CD14-positive monocyte (primary cell): Measurements from ENCODE around the gene MAP2K5. TPM values are rescaled to one million over a fixed set of nuclear protein-coding genes. Genes with fewer than 3 reads are reported as not detected.

Experiments used
- DNase-seq, 3 donors: peaks; one replicate each; pipeline ENCODE4 v3.0.0-alpha.2; 2011 to 2022
- H2AFZ ChIP-seq: 2 replicates; pipeline ENCODE4 v1.6.0; 2012; ENCODE audit warnings: mild to moderate bottlenecking, low read depth, low read length, inconsistent platforms; ENCODE audit not compliant: insufficient read depth, poor library complexity, severe bottlenecking
- H3K27ac ChIP-seq, 2 donors: 1 replicate in 1 of 2; 2 replicates in 1 of 2; pipeline ENCODE4 v1.5.1; 2012 to 2013; ENCODE audit warnings: low read length in 2 of 2, control low read depth in 1 of 2, inconsistent platforms in 1 of 2, low read depth in 1 of 2, mild to moderate bottlenecking in 1 of 2
- H3K27me3 ChIP-seq, 2 donors: one replicate each; pipeline versions ENCODE4 v1.6.0 to v1.6.1; 2011 to 2013; ENCODE audit warnings: low read length in 2 of 2; ENCODE audit not compliant: control insufficient read depth in 2 of 2, insufficient read depth in 2 of 2
- H3K36me3 ChIP-seq, 2 donors: replicated peaks in 1 of 2; 1 replicate in 1 of 2; 2 replicates in 1 of 2; pipeline versions ENCODE4 v1.5.1 to v1.6.1; 2012 to 2013; ENCODE audit warnings: low read length in 2 of 2, control low read depth in 1 of 2, inconsistent platforms in 1 of 2, mild to moderate bottlenecking in 1 of 2; ENCODE audit not compliant: insufficient read depth in 2 of 2, control insufficient read depth in 1 of 2
- H3K4me1 ChIP-seq, 2 donors: 1 replicate in 1 of 2; 2 replicates in 1 of 2; pipeline versions ENCODE4 v1.5.1 to v1.6.1; 2012 to 2013; ENCODE audit warnings: low read length in 2 of 2, control low read depth in 1 of 2, inconsistent platforms in 1 of 2, mild to moderate bottlenecking in 1 of 2, moderate library complexity in 1 of 2; ENCODE audit not compliant: insufficient read depth in 2 of 2, control insufficient read depth in 1 of 2
- H3K4me2 ChIP-seq: replicated peaks from 2 replicates; pipeline ENCODE3; 2012; ENCODE audit warnings: low read length, moderate library complexity, mild to moderate bottlenecking; ENCODE audit not compliant: poor library complexity, severe bottlenecking; ENCODE audit errors: extremely low read depth
- H3K4me3 ChIP-seq, 3 experiments: fragments of 200-600 bp in 1 of 3; sonication (generic) in 1 of 3; replicated peaks in 1 of 3; 1 replicate in 2 of 3; 2 replicates in 1 of 3; pipeline ENCODE4 v1.5.1; 2011 to 2013; ENCODE audit warnings: low read length in 3 of 3, mild to moderate bottlenecking in 3 of 3, control low read depth in 2 of 3, low read depth in 2 of 3, inconsistent platforms in 1 of 3, moderate library complexity in 1 of 3
- H3K79me2 ChIP-seq: 2 replicates; pipeline ENCODE4 v1.6.0; 2012; ENCODE audit warnings: mild to moderate bottlenecking, control low read depth, inconsistent platforms, low read length, moderate library complexity; ENCODE audit not compliant: insufficient read depth
- H3K9ac ChIP-seq: 2 replicates; pipeline ENCODE4 v1.6.0; 2017; ENCODE audit warnings: low read length, mild to moderate bottlenecking; ENCODE audit not compliant: insufficient read depth, poor library complexity, severe bottlenecking
- H3K9me3 ChIP-seq, 2 donors: replicated peaks in 1 of 2; 1 replicate in 1 of 2; 2 replicates in 1 of 2; pipeline versions ENCODE4 v1.5.1 to v1.6.1; 2012 to 2013; ENCODE audit warnings: low read length in 2 of 2, control low read depth in 1 of 2; ENCODE audit not compliant: control insufficient read depth in 1 of 2, insufficient read depth in 1 of 2
- H4K20me1 ChIP-seq: 2 replicates; pipeline ENCODE4 v1.6.0; 2012; ENCODE audit warnings: mild to moderate bottlenecking, low read length, control low read depth, moderate library complexity; ENCODE audit not compliant: insufficient read depth
- H3K27ac Mint-ChIP-seq, 7 donors: one replicate each; pipeline ENCODE4 v1.8.0; 2020; ENCODE audit warnings: mild to moderate bottlenecking in 7 of 7, mixed read lengths in 7 of 7, moderate library complexity in 6 of 7, inconsistent platforms in 2 of 7
- H3K27me3 Mint-ChIP-seq, 3 donors: one replicate each; pipeline ENCODE4 v1.8.0; 2021 to 2022; ENCODE audit warnings: low read depth in 3 of 3, mild to moderate bottlenecking in 3 of 3, mixed read lengths in 3 of 3, moderate library complexity in 3 of 3, inconsistent platforms in 1 of 3
- H3K36me3 Mint-ChIP-seq, 2 donors: one replicate each; pipeline ENCODE4 v1.8.0; 2020; ENCODE audit warnings: mixed read lengths in 2 of 2, inconsistent platforms in 1 of 2, mild to moderate bottlenecking in 1 of 2
- H3K4me1 Mint-ChIP-seq: one replicate; pipeline ENCODE4 v1.8.0; 2020; ENCODE audit warnings: mild to moderate bottlenecking, mixed read lengths
- H3K4me3 Mint-ChIP-seq, 2 donors: one replicate each; pipeline ENCODE4 v1.8.0; 2020; ENCODE audit warnings: mild to moderate bottlenecking in 2 of 2, mixed read lengths in 2 of 2, moderate library complexity in 1 of 2
- H3K9me3 Mint-ChIP-seq, 7 donors: one replicate each; pipeline ENCODE4 v1.8.0; 2020 to 2022; ENCODE audit warnings: mixed read lengths in 7 of 7, mild to moderate bottlenecking in 6 of 7, moderate library complexity in 6 of 7, inconsistent platforms in 2 of 7
- CTCF ChIP-seq: fragments of 200-600 bp; IDR thresholded peaks from one replicate; pipeline ENCODE4 v1.8.0; 2022; ENCODE audit warnings: antibody characterized with exemption, mild to moderate bottlenecking
- WGBS: methylation state at CpG from one replicate; pipeline ENCODE4 v1.1.5; 2013; ENCODE audit warnings: missing lambda C conversion rate; ENCODE audit not compliant: insufficient coverage; 5-methylcytosine and 5-hydroxymethylcytosine counted together
- intact Hi-C, 2 donors: fragments of 100-400 bp; cut with micrococcal nuclease; formaldehyde crosslinking; loops; one replicate each; pipeline versions ENCODE4 v1.15.0 to v1.15.1; 2023
- polyA plus RNA-seq, 3 donors: library from polyadenylated mRNA; depleted of rRNA in 1 of 3; unstranded in 2 of 3; stranded (reverse) in 1 of 3; fragments of 300-500 nt in 2 of 3; fragments of >200 nt in 1 of 3; fragmentation: Illumina TruSeq in 2 of 3; gene quantifications; 1 replicate in 2 of 3; 2 replicates in 1 of 3; pipeline ENCODE4 v1.2.3, GENCODE V29; 2012 to 2021

Gene MAP2K5
- polyA plus RNA-seq, 3 donors = 10.2 to 11.3 (median 10.6) TPM

- peak overlapping the region in 1 of 2 donors; percentile 54 for H3K4me3 Mint-ChIP-seq
These were observed 203.5 kb downstream of the MAP2K5 start for GRCh38 chr15:67746022-67746421.

GRCh38 chr15:67746450-67746849 is 203.9 kb downstream of the MAP2K5 start:
- H4K20me1 ChIP-seq = no peaks in the 10 kb centered on the region
- H3K27ac ChIP-seq = peak overlapping the region in 1 of 2 donors; percentile 81
- peaks cover 0 to 7% of the 10 kb centered on the region in 2 donors for H3K36me3 ChIP-seq
- peaks cover 51% of the 10 kb centered on the region for H3K4me1 Mint-ChIP-seq
- H3K36me3 Mint-ChIP-seq = peaks cover 6 to 16% of the 10 kb centered on the region in 2 donors
- H3K4me1 ChIP-seq = peaks cover 30 to 45% of the 10 kb centered on the region in 2 donors
- H3K9me3 Mint-ChIP-seq = no peaks in the 10 kb centered on the region
- peak overlapping the region; percentile 82 to 92 (median 91) for H3K27ac Mint-ChIP-seq
- no peak for TF ChIP-seq CTCF
- peak overlapping the region; percentile 49 for H3K4me2 ChIP-seq
- no peak overlapping the region for H2AFZ ChIP-seq
- H3K79me2 ChIP-seq = no peaks in the 10 kb centered on the region
- H3K27me3 Mint-ChIP-seq = peaks cover 0 to 3% (median 0%) of the 10 kb centered on the region in 3 donors
- peak overlapping the region; percentile 24 for H3K9ac ChIP-seq
- no peaks in the 10 kb centered on the region for H3K27me3 ChIP-seq
- no peak for DNase-seq
- intact Hi-C loops = no loop called here
- 14% methylated on average over 1 of the region's 4 CpGs for WGBS
- H3K4me3 ChIP-seq = peak overlapping the region in 1 of 3 experiments; percentile 26
- no peaks in the 10 kb centered on the region for H3K9me3 ChIP-seq
- peak overlapping the region in 1 of 2 donors; percentile 54 for H3K4me3 Mint-ChIP-seq

More at GRCh38 chr15:67746022-67746421, 203.5 kb downstream of the MAP2K5 start:
- Mint-ChIP-seq H3K27me3 (peaks cover 0 to 3% (median 0%) of the 10 kb centered on the region in 3 donors), H3K9me3 (no peaks in the 10 kb centered on the region), H3K27ac (peak overlapping the region; percentile 82 to 92 (median 91)), H3K4me1 (peaks cover 55% of the 10 kb centered on the region), H3K36me3 (peaks cover 5 to 16% of the 10 kb centered on the region in 2 donors)
- H3K36me3 ChIP-seq = peaks cover 0 to 7% of the 10 kb centered on the region in 2 donors
- peak overlapping the region; percentile 49 for H3K4me2 ChIP-seq
- no peaks in the 10 kb centered on the region for H3K79me2 ChIP-seq
- H4K20me1 ChIP-seq = no peaks in the 10 kb centered on the region
- no peak for TF ChIP-seq CTCF
- H3K4me1 ChIP-seq = peaks cover 34 to 50% of the 10 kb centered on the region in 2 donors
- intact Hi-C loops = no loop called here
- no peaks in the 10 kb centered on the region for H3K9me3 ChIP-seq
- peak overlapping the region in 1 of 2 donors; percentile 81 for H3K27ac ChIP-seq
- peak overlapping the region; percentile 24 for H3K9ac ChIP-seq
- peak; percentile 61 to 78 (median 74) for DNase-seq
- WGBS = no CpG with 5 or more reads among the region's 1 CpG
- H2AFZ ChIP-seq = no peak overlapping the region
- peak overlapping the region in 1 of 3 experiments; percentile 26 for H3K4me3 ChIP-seq
- H3K27me3 ChIP-seq = no peaks in the 10 kb centered on the region
